Sigmoid colon (tissue), 7 donors: ENCODE data around the gene KCNH5. TPM values are rescaled to one million over a fixed set of nuclear protein-coding genes. Genes with fewer than 3 reads are reported as not detected.

Source experiments
- DNase-seq: peaks from one replicate; pipeline ENCODE4 v3.0.0-alpha.2; 2019
- H3K27ac ChIP-seq, 4 donors: fragments of 200-600 bp; sonication (generic); one replicate each; pipeline ENCODE4 v1.5.1; 2016 to 2019; ENCODE audit warnings: mild to moderate bottlenecking in 1 of 4
- H3K27me3 ChIP-seq, 3 donors: fragments of 200-600 bp; sonication (generic); one replicate each; pipeline ENCODE4 v1.5.1; 2019; ENCODE audit warnings: mild to moderate bottlenecking in 1 of 3
- H3K36me3 ChIP-seq, 4 donors: fragments of 200-600 bp; sonication (generic); one replicate each; pipeline ENCODE4 v1.5.1; 2016 to 2019
- H3K4me1 ChIP-seq, 4 donors: fragments of 200-600 bp; sonication (generic); one replicate each; pipeline ENCODE4 v1.5.1; 2017 to 2019
- H3K4me3 ChIP-seq, 4 donors: fragments of 200-600 bp; sonication (generic); one replicate each; pipeline ENCODE4 v1.5.1; 2017 to 2019; ENCODE audit warnings: mild to moderate bottlenecking in 2 of 4, moderate library complexity in 1 of 4
- H3K9me3 ChIP-seq, 4 donors: fragments of 200-600 bp in 3 of 4; sonication (generic) in 3 of 4; one replicate each; pipeline versions ENCODE4 v1.5.1 to v1.6.1; 2013 to 2019
- EP300 ChIP-seq, 4 donors: sonication (generic); formaldehyde crosslinking; IDR thresholded peaks; one replicate each; pipeline ENCODE4 v1.6.1; 2017; ENCODE audit warnings: antibody characterized with exemption in 4 of 4
- POLR2A ChIP-seq, 2 donors: fragments of 450-650 bp; IDR thresholded peaks; one replicate each; pipeline ENCODE4 v1.6.1; 2016; ENCODE audit warnings: antibody characterized with exemption in 2 of 2, mild to moderate bottlenecking in 2 of 2, moderate library complexity in 2 of 2
- POLR2AphosphoS5 ChIP-seq, 4 donors: sonication (generic); formaldehyde crosslinking; IDR thresholded peaks; one replicate each; pipeline ENCODE4 v1.6.1; 2017; ENCODE audit warnings: antibody characterized with exemption in 4 of 4
- WGBS, 2 donors: extraction: QIAGEN DNeasy Blood & Tissue Kit; methylation state at CpG; one replicate each; pipeline ENCODE4 v1.1.7; 2013; 5-methylcytosine and 5-hydroxymethylcytosine counted together
- intact Hi-C: fragments of 100-400 bp; cut with DNase I; formaldehyde crosslinking; loops from one replicate; pipeline ENCODE4 v1.15.1; 2023
- polyA plus RNA-seq, 3 donors: library from polyadenylated mRNA; stranded (reverse); fragments of 200-250 nt; gene quantifications; one replicate each; pipeline ENCODE4 v1.2.3, GENCODE V29; 2013
- total RNA-seq, 4 donors: library from RNA; depleted of rRNA; stranded (reverse); fragments of >200 nt; gene quantifications; one replicate each; pipeline ENCODE4 v1.1.0, GENCODE V29; 2016
- TF ChIP-seq, protein P1 (sequence below), 4 experiments: fragments of 450-650 bp in 3 of 4; fragments of 200-600 bp in 1 of 4; IDR thresholded peaks; one replicate each; pipeline ENCODE4 v1.5.1; 2016 to 2019; ENCODE audit warnings: antibody characterized with exemption in 4 of 4, mild to moderate bottlenecking in 3 of 4, moderate library complexity in 2 of 4
- donor health status: healthy with polysubstance abuse.
- donor health status: Bipolar disorder and iron deficiency.
- donor health status: healthy.

KCNH5 gene
- total and polyA plus RNA-seq, 7 donors = 0.09 to 0.36 (median 0.27) TPM; not detected in 2

DNA sequence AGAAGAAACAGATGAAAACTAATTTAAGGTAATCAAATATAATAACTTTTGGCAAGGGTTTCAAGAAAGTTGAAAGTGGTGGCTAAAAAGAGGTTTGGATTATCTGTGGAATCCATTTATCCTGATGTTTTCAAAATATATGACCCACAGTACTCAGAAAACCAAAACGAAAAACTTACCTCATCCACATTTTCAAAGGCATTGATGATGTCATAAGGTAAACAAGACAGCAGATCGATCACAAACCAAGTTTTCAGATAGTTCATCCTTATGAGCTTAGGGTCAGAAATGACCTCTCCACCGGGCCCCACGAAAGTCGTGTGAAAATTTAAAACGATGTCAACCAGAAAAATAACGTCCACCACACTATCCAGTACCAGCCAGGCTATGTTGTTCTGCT lies 64.6 kb downstream of the KCNH5 start:
- TF ChIP-seq, protein P1, sequence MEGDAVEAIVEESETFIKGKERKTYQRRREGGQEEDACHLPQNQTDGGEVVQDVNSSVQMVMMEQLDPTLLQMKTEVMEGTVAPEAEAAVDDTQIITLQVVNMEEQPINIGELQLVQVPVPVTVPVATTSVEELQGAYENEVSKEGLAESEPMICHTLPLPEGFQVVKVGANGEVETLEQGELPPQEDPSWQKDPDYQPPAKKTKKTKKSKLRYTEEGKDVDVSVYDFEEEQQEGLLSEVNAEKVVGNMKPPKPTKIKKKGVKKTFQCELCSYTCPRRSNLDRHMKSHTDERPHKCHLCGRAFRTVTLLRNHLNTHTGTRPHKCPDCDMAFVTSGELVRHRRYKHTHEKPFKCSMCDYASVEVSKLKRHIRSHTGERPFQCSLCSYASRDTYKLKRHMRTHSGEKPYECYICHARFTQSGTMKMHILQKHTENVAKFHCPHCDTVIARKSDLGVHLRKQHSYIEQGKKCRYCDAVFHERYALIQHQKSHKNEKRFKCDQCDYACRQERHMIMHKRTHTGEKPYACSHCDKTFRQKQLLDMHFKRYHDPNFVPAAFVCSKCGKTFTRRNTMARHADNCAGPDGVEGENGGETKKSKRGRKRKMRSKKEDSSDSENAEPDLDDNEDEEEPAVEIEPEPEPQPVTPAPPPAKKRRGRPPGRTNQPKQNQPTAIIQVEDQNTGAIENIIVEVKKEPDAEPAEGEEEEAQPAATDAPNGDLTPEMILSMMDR (IDR thresholded peaks at IDR 0.05) = no peak
- TF ChIP-seq EP300 (IDR thresholded peaks at IDR 0.05) (no peak), POLR2AphosphoS5 (IDR thresholded peaks at IDR 0.05) (no peak), POLR2A (IDR thresholded peaks at IDR 0.05) (no peak)
- WGBS, 2 donors = 77 to 87% methylated on average over 7 of the region's 7 CpGs
- no peaks in the 10 kb centered on the region for H3K9me3 ChIP-seq

DNA sequence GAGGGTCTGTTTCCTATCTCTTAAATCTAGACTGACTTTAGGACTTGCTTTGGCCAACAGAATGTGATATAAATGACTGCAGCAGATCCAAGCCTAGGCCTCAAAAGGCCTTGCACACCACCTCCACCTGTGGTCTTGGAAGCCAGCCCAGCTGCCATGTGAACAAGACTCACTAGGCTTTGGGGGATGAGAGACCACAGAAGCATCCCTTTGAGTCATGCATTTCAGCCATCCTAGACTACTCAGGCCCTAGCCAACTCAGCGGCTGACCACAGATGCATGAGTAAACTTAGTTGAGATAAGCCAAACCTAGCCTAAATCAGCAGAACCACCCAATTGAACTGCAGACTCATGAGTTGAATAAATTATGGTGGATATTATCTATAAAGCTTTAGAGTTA lies 87.7 kb downstream of the KCNH5 start:
- no peak overlapping the region for H3K4me3 ChIP-seq
- 89 to 94% methylated on average over 1 of the region's 1 CpG for WGBS, 2 donors
- intact Hi-C loops = no loop called here
- TF ChIP-seq POLR2AphosphoS5 (IDR thresholded peaks at IDR 0.05) = no peak
- no peak for TF ChIP-seq EP300 (IDR thresholded peaks at IDR 0.05)
- TF ChIP-seq, protein P1 (IDR thresholded peaks at IDR 0.05) = no peak
- no peak for TF ChIP-seq POLR2A (IDR thresholded peaks at IDR 0.05)
- H3K9me3 ChIP-seq = no peaks in the 10 kb centered on the region
- H3K4me1 ChIP-seq = no peaks in the 10 kb centered on the region
- no peak for DNase-seq
- no peaks in the 10 kb centered on the region for H3K27me3 ChIP-seq
- no peaks in the 10 kb centered on the region for H3K36me3 ChIP-seq
- H3K27ac ChIP-seq = no peak overlapping the region

More for the DNA sequence above, 64.6 kb downstream of the KCNH5 start:
- H3K4me1 ChIP-seq = no peaks in the 10 kb centered on the region
- no peak overlapping the region for H3K4me3 ChIP-seq
- H3K36me3 ChIP-seq = no peaks in the 10 kb centered on the region
- DNase-seq = no peak
- intact Hi-C loops = no loop called here
- no peak overlapping the region for H3K27ac ChIP-seq
- no peaks in the 10 kb centered on the region for H3K27me3 ChIP-seq

DNA sequence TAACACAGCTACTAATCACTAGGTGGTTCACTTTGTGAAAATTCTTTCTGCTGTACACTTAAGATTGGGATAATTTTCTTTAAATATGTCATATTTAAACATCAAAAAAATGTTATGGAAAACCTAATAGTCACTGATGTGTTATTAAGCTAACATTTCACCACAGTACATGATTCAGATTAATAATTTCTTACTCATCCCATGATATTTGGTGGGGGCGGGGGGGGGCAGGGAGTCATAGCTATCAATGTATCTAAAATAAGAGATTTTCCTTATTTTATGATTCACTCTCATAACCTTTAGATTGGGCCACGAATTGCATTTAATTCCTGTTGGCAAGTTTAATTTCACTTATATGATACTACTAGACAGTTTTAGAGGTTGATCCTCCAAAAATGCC lies 88.8 kb downstream of the KCNH5 start:
- 66 to 75% methylated on average over 2 of the region's 2 CpGs for WGBS, 2 donors
- intact Hi-C loops = no loop called here

DNA sequence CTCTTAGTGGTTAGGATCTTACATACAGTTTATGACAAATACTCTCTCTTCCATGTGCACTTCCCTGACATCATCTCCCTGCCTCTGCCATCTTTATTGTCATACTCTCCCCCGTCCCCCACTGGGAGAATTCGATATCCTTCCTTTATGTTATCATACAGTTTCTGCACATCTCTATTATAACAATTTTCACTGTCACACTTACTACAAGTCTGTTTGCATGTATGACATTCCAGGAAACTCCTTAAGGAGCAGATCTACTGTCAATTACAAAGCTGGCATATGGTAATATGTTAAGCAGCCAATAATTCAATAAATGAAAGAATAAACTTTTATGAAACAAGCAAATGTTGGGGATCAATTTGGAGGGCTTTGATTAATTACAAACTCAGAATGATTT lies 91.1 kb downstream of the KCNH5 start:
- intact Hi-C loops = no loop called here
- no peaks in the 10 kb centered on the region for H3K9me3 ChIP-seq
- no peaks in the 10 kb centered on the region for H3K4me1 ChIP-seq
- no peaks in the 10 kb centered on the region for H3K27me3 ChIP-seq
- no peaks in the 10 kb centered on the region for H3K36me3 ChIP-seq
- no peak overlapping the region for H3K27ac ChIP-seq
- WGBS, 2 donors = 79 to 87% methylated on average over 2 of the region's 2 CpGs
- no peak for DNase-seq
- no peak for TF ChIP-seq POLR2AphosphoS5 (IDR thresholded peaks at IDR 0.05)
- no peak for TF ChIP-seq EP300 (IDR thresholded peaks at IDR 0.05)
- TF ChIP-seq POLR2A (IDR thresholded peaks at IDR 0.05) = no peak
- TF ChIP-seq, protein P1 (IDR thresholded peaks at IDR 0.05) = no peak
- H3K4me3 ChIP-seq = no peak overlapping the region

More for the DNA sequence above, 88.8 kb downstream of the KCNH5 start:
- DNase-seq = no peak
- Histone ChIP-seq H3K36me3 (no peaks in the 10 kb centered on the region), H3K27me3 (no peaks in the 10 kb centered on the region), H3K4me1 (no peaks in the 10 kb centered on the region), H3K4me3 (no peak overlapping the region), H3K27ac (no peak overlapping the region), H3K9me3 (no peaks in the 10 kb centered on the region)
- no peak for TF ChIP-seq POLR2A (IDR thresholded peaks at IDR 0.05)
- TF ChIP-seq, protein P1 (IDR thresholded peaks at IDR 0.05) = no peak
- TF ChIP-seq EP300 (IDR thresholded peaks at IDR 0.05) = no peak
- no peak for TF ChIP-seq POLR2AphosphoS5 (IDR thresholded peaks at IDR 0.05)

DNA sequence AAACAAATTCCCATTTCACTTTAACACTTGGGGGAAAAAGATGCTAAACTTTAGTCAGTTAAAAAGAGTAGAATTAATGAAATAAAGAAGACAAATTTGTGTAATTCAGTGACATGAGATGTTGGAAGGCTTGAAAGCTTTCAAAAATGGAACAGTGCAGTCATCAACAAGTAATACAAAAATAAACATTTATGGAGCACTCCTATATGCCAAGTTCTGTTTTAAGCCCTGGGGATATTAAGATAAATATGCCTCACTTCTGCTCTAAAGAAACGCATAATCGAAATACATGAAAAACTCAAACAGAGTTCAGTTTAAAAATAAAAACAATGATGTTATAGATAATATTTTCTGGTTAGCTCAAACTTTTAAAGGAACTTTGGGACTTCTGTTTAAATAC lies 93.0 kb downstream of the KCNH5 start:
- no peak for DNase-seq
- H3K4me1 ChIP-seq = no peaks in the 10 kb centered on the region
- H3K36me3 ChIP-seq = no peaks in the 10 kb centered on the region
- no peak overlapping the region for H3K27ac ChIP-seq
- H3K4me3 ChIP-seq = no peak overlapping the region
- no peaks in the 10 kb centered on the region for H3K9me3 ChIP-seq
- 77 to 85% methylated on average over 2 of the region's 2 CpGs for WGBS, 2 donors
- TF ChIP-seq, protein P1 (IDR thresholded peaks at IDR 0.05) = no peak
- no peak for TF ChIP-seq POLR2AphosphoS5 (IDR thresholded peaks at IDR 0.05)
- no peak for TF ChIP-seq POLR2A (IDR thresholded peaks at IDR 0.05)
- no peak for TF ChIP-seq EP300 (IDR thresholded peaks at IDR 0.05)
- no peaks in the 10 kb centered on the region for H3K27me3 ChIP-seq
- intact Hi-C loops = no loop called here
